HT1080 (cell line): ENCODE data around the gene BEND5. TPM values are rescaled to one million over a fixed set of nuclear protein-coding genes. Genes with fewer than 3 reads are reported as not detected.

Experiments
- DNase-seq: peaks from one replicate; pipeline ENCODE4 v3.0.0-alpha.2; 2015; ENCODE audit warnings: low read depth
- total RNA-seq: library from RNA; depleted of rRNA; stranded (reverse); fragments of >200 nt; shearing (Covaris generic); gene quantifications from 2 replicates; pipeline ENCODE4 v1.2.3, GENCODE V29; 2014

Gene BEND5
- total RNA-seq, 1 experiment from 2014 or later: 0.95 TPM

DNA sequence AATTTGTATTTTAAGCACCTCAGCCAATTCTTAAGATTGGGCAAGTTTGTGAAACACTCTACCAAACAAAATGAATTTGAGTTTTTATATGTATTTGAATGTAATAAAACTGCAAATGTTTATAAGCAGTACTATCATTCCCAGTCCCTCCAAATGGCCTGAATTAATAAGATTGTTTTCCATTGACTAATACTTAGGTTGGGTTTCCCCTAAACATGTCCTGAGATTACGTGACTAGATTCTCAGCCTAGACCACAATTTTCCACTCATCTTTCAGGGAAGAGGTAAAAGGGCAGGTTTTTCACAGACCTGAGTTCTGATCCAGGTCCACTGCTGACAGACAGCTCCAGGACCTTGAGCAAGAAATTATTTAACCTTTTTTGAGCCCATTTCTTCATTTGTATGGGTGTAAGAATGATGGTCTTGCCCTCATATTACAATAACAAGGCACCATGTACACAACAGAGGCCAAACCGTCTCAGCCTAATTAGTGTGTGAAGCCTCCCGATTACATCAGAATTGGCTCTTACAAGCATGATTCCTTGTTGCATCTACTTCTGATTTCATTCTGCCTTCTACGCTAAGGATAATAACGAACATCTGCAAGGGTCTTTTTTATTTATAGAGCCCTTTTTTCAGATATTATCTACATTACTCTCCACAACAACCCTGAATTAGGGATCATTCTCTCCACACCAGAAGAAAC lies 51.2 kb downstream of the BEND5 start:
- DNase-seq: no peak

DNA sequence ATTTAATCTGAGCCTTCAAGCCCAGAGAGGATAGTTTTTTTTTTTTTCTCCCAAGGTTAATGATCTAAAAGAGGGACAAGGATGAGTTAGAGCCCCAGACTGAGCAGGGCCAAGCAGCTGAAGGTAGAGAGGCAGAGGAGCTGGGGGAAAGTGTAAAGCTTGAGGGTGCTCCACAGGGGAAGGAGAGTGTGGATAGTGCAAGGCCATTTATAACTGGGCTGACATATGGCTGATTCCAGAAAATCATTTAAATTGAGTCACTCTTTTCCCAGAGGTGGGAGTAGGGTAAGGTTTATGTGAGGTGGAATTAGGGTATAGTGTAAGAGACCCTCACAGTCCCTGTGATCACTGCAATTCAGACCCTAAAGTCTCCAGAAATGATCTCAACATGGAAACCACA lies 55.8 kb downstream of the BEND5 start:
- no peak for DNase-seq

DNA sequence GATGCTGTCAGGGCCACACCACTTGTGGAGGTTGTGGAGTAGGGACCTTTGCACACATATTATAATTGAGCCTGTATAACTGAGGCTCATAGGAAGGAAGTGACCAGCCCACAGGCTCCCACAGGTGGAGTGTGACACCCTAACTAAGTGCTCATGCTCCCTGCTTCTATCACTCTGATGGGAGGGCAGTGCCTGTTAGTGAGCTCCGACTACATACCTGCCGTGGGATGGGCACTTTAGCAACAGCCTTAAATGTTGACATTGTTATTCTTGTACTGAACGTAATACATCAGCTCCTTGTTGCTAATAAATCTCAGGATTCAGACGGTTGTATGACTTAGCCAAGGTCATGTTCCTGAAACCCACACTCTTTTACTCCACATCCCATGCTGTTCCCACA lies 58.0 kb downstream of the BEND5 start:
- no peak for DNase-seq

DNA sequence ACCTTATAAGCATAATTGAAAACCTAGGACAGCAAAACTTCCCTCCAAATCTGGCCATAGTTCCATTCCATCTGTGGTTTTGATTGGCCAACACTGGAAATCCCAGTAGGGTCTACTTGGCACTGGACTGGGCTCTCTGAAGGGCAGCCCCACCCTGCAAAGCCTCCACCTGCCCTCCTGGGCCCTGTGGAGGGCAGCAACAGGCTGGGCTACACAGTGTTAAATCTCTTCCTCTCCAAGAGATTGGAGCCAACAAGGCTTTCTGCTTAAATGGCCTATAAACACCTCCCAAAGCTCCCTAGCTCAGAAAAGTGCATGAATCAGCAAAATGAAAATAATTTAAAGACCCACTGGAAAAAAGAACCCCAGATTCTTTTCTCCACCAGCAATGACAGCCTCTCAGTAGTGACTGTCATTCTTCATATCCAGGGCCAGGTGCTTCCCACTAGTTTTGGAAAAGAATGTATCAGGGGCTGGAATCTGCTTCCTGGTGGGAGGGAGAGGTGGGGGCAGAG lies 58.5 kb downstream of the BEND5 start:
- DNase-seq: no peak

DNA sequence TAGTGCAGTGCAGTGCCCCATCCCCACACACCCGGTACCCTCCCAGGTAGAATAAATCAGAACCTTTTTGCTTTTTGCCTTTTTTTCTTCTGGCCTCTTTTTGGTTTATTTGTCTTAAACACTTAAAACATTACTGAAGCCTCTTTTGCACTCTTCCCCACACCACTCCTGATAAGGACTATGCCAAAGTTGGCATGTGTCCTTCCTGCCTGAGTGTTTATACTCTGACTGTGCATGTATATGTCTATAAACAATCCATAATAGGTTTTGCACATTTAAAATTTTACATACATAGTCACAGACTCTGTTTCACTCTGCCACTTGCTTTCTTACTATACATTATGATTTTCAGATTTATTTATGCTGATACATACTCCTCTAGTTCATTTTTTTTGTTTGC lies 59.6 kb downstream of the BEND5 start:
- no peak for DNase-seq

DNA sequence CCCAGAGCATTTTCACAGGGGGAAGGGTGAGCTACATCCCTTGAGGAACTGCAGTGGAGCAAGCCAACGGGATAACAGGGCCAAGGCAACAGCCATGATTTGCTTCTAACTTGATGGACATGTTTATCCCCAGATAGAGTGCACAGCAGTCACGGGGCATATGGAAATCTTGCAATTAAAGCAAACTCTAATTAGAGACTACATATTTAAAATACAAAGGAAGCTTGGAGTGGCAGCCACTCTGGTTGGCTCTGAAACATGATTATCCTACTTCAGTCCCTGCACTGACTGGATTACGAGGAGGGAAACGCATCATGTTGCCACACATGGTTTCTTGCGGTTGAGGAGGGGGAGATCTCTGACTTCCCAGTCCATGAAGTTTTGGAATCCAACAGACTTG lies 60.8 kb downstream of the BEND5 start:
- DNase-seq: no peak

DNA sequence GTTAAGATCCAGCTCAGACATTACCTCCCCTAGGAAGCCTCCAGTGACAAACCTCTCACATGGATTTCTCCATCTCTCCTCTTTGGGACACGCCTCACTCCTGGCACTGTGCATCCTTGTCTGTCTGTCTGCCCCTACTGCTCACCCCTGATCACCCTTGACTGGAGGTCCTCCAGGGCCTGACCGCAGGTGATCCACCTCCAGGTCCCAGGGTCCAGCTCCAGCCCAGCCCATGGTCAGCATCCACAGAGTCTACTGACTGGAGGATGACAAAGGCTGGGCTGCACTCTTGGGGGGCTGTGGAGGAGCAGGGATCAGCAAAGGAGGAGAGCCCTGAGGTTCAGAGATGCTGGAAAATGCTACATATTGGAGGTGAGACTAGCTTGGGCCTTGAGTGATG lies 65.8 kb downstream of the BEND5 start:
- DNase-seq: no peak

DNA sequence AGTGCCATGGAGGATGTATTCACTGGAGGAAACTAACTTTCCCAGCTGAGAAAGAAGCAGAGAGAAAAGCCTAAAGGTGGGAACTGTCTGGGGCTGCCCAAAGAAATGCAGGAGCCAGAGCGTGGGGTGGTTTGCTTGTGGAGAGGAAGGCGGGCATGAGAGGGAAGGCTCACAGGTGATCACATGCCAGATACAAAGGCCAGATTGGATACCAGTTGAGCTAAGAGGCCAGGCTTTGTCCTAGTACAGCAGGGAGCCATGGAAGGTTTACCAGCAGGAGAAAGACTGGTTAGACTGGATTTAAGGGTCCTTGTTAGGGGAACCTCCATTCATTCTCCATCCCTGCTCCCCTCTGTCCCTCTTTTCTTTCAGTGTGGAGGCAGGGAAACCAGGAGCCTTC lies 66.4 kb downstream of the BEND5 start:
- DNase-seq: no peak

DNA sequence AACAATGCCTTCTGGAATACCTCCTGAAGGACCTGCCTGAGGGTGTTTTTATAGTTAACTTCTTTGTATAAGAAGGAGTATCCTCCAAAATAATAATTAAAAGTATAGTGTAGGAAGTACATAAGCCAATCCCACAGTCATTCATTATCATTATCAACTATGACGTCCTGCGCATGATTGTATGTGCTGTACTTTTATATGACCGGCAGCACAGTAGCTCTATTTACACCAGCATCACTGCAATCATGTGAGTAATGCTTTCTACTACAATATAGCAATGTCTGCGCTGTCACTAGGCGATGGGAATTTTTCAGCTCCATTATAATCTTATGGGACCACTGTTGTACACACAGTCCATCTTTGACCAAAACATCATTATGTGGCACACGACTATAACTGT lies 72.0 kb downstream of the BEND5 start:
- no peak for DNase-seq

DNA sequence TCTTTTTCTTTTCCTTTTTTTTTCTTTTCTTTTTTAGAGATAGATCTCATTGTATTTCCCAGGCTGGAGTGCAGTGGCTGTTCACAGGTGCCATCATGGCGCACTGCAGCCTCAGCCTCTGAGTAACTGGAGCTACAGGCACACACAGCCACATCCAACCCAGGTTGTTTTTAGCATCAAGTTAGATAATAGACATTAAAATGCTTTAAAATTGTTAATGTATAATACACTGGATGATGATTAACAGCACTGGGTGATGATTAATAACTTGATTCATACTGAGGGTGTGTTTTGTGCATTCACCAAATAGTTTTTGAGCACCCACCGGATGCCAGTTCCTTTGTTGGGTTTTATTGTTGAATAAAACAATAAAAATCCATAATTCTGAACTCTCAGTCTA lies 75.2 kb downstream of the BEND5 start:
- no peak for DNase-seq

DNA sequence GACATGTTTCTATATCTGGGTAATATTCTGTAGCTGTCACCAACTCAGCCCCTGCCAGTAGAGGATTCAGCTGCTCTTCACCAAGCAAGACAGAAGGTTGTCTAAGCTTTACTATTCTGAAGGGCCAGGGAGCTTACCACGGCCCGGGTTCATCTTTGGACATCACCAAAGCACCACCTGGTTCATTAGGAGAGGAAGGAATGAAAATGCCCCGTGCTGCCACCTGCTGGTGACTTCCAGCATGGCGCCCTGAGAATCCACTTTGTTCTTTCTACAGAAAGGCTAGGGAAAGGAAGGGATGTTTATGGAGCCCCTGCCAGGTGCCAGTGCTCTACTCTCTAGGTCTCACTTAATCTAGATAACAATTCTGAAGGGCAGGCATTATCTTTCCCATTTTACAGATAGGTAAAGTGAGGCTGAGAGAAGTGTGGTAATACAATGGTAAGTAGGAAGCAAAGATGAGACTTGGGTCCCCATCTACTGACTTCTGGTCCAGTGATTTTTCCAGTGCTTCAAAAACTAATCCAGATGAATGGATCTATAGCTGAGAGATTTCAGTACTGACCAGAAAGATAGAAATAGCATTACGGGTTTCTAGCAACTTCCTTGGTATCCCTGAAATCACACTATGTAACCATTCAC lies 79.5 kb downstream of the BEND5 start:
- DNase-seq: peak; percentile 52

DNA sequence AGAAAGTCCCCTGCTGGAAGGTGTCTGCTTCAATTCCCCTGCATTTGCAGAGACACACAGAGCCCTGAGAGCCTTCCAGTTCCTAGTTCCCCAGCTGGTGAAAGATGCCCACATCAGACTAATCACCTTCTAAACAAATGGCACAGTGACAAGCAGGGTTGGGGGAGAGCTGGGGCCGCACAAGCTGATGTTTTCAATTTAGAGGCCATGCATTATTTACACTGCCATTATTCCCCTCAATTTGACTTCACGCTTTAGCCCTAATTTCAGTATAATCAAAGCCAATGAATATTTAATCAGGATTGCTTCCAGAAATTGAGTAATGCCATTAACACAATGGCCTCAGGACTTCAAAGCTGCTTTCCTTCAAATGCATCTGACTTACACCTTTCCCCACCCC lies 81.5 kb downstream of the BEND5 start:
- DNase-seq: no peak

DNA sequence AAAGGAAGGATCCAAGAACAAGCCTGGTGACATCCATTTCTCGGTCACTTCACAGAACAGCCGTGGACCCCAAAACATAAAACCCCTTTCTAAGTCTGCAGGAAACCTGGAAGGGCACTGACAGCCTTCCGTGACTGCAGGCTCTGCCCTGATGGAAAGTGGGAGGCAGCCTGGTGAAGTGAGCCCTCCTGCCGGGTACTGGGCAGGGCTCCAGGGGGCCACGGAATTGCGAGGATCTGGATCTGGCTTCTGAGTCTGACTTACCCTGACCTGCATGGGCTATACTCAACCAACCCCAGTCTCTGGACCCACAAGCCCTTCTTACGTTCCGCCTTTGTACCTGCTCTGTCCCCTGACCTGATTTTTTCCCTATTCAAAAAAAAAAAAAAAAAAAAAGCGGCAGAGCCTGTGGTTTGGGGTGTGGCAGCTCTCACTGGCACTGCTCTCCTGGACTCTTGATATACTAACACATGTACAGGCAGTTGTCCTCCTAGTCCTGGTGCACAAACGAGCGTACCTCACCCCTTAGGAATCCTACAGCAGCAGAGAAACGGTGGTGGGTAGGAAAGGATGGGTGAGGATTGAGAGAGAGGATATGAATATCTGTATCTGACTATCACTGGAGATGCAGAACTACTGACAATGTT lies 82.9 kb downstream of the BEND5 start:
- peak; percentile 40 for DNase-seq

DNA sequence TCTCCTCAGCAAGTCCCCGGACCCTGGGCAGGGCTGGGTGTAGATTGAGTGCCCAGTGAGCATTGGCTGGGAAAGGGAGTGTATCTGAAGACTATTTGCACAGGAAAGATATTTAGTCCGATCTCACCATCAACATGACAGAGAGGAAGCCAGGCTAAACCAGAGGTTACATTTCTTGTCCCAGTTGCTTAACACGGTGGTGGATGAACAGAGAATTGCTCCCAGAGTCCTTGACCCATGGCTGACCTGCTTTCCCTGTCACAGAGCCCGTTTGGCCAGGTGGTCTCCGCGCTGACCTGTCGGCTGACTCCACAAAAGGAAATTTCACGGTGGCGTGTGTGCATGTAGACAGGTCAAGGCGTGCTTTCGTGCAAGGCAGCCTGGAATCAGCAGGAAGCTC lies 83.5 kb downstream of the BEND5 start:
- DNase-seq: no peak

DNA sequence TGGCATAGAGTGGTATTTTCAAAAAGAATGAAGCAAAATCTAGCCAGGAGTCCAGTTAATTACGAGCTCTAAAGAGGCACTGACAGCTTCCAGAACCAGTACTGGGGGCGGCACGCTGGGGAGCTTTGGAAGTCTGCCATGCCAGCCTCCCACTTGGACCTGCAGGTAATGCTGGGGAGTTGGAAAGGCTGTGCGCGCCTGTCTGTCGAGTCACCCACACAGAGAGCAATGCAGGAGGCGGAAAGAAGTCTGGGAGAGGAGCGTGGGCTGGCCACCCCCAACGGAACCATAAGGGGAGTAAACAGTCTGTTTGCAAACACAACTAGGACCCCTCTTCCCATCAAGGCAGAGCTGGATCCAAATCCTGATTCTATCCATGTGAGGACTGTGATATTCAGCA lies 84.5 kb downstream of the BEND5 start:
- DNase-seq: no peak

DNA sequence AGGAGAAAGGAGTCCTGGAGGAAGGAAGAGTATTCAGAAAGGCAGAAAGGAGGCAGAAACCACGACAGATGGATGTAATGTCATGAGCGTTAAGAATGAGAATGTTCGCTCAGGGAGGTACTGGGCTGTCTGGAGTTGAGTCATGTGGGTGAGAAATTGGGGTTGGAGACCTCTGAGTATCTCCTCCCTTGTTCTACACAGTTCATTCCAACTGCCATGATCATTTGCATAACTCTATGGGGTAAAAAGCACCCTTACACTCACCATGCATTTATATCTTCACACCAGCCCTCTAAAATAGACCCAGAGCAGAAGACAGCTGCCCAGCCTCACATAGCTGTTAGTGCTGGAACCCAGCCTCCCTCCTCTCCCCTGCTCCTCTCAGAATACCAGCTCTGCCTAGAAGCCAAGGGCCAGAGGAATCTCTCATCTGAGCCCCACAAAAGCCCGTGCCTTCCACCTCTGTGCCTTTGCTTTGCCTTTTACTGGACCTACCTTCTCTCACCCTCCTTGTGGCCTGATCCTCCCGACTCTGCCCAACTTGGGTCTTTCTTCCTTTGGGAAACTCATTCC lies 85.2 kb downstream of the BEND5 start:
- DNase-seq: no peak

DNA sequence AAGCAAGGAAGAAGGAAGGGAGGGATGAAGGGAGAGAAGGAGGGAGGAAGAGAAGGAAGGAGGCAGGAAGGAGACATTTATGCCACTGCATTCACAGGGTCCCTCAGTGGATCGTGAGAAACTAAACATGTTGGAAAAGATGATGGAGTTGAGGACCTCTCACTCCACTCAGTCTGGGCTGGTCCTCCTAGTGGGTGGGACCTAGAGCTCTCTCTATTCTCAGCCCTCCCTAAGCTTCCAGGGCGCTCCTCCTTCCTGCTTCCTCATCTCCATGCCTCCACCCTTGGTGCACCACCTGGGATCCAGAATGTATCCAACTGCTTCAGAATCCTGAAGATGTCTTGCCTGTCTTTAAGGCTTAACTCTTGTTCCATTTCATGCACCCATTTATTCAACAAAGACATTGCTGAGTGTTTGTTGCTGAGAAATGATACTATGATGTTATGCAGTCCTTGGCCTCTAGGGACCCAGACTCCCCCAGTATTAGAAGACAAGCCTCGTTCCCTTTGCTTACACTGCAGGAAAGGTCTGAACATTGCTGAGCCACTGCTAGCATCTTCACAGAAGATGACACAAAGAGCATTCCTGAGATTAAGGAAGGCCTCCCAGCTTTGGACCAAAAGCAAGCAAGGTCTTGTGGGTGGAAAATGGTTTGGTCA lies 88.5 kb downstream of the BEND5 start:
- peak; percentile 15 for DNase-seq

DNA sequence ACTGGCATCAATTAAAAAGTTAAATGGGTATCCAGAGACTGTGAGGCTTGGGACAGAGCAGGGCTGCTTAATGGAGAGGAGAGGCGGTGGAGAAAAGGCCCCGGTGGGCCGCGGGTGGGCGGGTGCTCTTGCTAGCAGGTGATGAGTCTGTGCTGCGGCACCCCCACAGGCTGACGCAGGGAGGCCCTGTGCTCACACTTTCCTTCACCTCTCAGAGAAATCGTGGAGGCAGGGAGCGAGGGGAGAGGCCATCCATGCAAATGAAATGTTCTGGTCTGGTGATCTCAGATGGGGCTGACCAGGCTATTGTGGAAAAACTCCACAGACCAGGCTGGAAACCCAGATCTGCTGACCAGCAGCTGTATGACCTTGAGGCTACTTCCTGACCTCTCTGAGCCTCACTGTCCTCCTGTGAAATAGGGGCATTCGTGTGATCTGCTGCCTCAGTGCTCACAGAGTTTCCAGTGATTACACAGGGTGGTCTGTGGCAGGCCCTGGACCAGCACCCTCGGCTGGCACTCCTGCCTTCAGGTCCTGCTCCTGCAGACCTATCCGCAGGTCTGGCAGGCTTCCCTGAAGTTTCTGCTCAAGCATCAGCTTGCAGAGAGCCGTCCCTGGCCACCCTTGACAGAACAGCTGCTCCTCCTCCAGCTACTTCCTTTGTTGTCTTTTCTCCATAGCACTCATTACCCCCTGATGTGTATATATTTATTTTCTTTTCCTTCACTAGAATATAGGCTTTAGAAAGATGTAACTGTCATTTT lies 89.2 kb downstream of the BEND5 start:
- no peak for DNase-seq

DNA sequence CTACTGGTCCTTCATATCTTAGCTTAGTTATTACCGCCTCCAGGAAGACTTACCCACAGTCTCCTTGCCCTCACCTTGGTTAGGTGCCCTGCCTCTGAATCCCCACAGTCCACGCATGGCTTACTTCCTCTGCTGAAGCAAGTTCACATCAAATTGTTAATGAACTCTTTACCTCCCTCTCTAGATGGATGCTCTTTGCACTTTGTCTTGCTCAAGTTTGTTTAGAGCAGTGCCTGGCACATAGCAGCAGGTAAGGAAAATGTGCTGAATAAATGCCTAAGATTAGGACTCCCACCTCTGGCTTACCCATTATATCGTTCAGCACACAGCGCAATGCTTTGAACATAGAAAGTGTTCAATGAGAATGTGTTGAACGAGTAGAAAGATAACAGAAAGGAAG lies 90.5 kb downstream of the BEND5 start:
- no peak for DNase-seq

DNA sequence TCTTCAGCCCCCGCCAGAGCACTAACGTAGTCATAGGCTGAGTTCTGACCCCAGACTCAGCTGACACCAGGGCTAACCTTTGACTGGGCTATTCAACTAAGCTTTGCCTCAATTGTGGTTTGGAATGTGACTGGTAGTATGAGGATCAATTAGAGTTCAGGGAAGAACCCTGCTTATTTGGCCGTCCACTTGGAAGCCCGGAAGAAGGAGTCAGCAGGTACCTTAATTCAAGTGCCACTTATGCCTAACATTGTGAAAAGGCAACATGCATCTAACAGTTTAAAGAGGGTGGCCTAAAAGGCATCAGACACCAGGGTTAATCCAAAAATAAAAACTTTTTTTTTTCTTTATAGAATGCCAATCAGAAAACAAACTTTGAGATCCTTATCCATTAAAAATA lies 92.3 kb downstream of the BEND5 start:
- no peak for DNase-seq

DNA sequence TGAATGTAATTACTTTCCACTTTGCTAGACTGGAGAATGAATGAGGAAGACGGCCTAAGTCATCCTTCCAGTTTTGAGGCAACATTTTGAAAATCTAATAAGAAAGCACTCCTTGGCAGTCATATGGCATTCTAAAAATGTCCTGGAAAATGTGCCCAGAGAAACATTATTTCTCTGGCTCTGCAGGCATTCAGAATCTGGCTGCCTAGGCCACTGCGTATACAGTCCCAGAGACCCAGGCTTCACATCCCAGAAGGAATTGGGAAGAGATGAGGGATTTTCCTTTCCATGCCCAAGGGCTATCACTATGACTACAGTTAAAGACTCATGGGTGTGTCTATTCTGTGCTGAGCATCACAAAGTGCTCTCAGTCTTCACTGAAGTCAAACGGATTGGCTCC lies 92.9 kb downstream of the BEND5 start:
- no peak for DNase-seq
